NCI-H446 (cell line): ENCODE results near the gene EVI5.

Experiments used
- DNase-seq, 2 experiments: peaks; one replicate each; lab custom pipeline; 2025; lab: John Stamatoyannopoulos, UW

The EVI5 gene

GRCh38 chr1:92483610-92484471 is 301.1 kb downstream of the EVI5 start:
- no peak for DNase-seq

GRCh38 chr1:92482665-92483609 is 302.0 kb downstream of the EVI5 start:
- DNase-seq = no peak

DNA sequence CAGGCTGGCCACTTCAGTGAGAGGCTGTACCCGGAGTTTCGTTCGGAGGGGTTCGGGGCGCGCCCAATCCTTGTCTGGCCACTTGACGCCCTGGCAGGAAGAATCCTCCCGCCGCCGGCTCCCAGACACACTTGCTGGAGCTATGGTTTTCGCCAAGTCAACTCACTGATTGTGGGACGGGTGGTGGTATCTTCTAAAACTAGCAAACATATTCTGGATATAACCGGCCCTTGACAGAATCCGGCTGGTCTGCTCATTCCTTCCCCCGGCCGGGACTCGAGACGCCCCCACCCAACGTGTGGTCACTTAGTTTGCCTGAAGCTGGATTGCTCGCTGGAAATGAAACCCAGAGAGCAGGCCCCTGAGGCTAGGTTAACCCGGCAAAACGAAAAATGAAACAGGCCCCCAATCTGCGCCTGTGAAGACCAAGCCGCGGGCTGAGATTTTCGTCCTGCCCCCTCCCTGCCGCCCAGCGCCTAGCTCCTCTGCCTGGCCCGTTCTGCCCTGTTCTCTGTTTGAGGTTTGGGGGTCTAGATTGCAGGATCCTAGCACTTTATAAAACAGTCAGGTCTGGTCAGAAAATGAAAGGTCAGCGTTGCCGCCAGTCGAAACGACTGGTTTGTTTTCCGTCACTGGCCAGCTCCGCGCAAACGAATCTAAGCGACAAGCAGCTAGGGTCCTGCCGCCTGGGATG is 302.8 kb downstream of the EVI5 start:
- DNase-seq = no peak

DNA sequence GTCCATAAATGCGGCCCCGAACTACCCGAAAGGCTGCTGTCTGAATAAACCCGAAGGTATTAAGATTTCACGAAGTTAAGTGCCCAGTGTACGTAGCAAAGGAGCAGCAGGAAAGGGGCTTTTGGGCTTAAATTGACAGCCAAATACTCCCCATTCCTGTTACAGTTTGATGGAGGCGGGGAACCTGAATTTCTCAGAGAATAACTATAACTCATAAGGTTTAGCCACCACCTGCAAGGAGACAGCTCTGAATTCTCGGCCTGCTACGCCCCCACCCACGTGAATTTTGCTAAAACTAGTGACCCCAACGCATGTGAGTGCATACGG is 303.3 kb downstream of the EVI5 start:
- DNase-seq = no peak

DNA sequence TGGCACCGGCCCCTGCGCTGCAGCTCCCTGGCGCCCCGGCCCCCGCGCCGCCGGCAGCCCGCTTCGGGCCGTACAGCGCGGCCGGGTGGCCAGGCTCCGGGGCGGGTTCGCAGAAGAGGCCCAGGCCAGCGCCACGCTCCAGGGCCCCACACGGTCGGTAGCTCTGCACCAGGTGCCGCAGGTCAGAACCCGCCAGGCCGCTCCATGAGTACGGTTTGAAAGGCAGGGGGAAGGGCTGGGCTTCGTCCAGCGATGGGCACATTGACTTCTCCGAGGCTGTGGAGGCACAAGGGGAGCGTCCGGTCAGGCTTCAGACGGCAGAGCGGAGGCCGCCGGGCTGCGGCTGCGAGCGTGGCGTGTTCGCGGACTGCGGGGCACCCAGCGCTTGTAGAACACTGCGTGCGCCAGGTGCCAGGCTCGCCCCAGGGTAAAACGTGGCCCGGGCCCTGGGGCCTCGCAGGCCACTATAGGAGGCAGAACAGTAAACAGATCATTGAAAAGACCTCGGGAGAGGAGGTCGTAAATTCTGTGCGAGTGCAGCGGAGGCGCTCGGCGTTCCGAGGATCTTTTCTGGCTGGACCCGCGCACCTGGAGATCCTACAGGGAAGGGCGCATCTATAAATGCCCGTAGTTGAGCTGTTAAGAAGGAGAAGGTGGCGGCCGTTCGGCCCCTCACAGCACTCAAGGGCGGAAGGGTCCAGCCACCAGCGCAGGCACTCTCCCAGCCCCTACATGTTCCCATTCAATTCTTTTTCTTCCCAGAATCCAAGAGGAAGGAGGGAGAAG is 303.9 kb downstream of the EVI5 start:
- no peak for DNase-seq

GRCh38 chr1:92480200-92480812 is 304.6 kb downstream of the EVI5 start:
- no peak for DNase-seq

- DNase-seq = no peak
These were observed 305.3 kb downstream of the EVI5 start for GRCh38 chr1:92479587-92479986.

- DNase-seq = no peak
These were observed 306.5 kb downstream of the EVI5 start for GRCh38 chr1:92478393-92478792.

- no peak for DNase-seq
These were observed 308.8 kb downstream of the EVI5 start for GRCh38 chr1:92476071-92476631.

DNA sequence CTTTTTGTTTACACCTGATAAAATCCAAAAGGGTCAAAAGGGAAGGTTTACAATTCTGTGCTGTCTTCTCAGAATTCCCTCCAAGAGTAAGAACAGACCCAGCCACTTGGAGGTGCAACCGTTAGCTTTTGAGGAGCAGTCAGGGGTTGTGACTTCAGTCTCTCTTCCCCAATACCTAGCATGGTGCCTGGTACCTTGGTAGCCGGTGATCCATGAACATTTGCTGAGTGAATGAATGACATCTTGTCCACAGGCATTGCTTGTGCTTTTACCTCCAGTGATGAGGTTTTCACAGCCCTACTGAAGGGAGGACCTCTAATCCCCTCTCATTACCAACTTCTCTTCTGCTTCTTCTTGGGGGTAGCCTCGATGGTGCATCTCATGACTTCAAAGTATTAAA is 309.9 kb downstream of the EVI5 start:
- DNase-seq = no peak

DNA sequence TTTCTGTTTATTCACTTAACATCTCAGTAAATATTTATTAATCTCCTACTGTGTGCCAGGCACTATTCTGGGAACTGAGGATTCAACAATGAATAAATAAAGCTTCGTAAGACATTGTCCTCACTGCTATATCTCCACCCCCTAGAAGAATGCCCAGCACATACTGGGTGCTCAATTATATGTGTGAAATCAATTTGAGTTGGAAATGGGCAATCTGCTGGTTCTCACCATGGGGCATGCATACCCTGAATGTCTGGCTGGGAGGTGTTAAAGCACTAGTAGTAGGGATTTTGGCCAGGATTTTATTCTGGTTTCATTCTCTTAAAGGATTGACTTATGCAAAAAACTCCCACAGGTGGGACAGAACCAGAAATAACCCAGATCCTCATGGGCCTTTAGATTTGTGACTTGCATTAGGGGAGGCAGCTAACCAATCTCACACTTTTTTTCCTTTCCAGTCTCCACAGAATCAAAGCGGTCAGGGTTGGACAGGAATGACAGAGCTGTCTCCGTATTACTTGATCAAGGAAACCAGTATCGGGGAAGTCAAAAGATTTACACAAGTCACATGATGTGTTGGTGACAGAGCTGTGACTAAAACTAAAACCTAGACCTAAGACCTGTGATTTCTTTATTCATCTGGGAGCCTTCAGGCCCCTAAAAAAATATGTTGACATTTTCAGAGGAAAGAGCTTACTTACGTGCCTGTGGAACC is 311.0 kb downstream of the EVI5 start:
- no peak for DNase-seq

- DNase-seq = no peak
These were observed 314.7 kb downstream of the EVI5 start for GRCh38 chr1:92470216-92470615.

GRCh38 chr1:92466683-92467352 is 318.1 kb downstream of the EVI5 start:
- DNase-seq = no peak

GRCh38 chr1:92465256-92465647 is 319.7 kb downstream of the EVI5 start:
- DNase-seq = no peak

DNA sequence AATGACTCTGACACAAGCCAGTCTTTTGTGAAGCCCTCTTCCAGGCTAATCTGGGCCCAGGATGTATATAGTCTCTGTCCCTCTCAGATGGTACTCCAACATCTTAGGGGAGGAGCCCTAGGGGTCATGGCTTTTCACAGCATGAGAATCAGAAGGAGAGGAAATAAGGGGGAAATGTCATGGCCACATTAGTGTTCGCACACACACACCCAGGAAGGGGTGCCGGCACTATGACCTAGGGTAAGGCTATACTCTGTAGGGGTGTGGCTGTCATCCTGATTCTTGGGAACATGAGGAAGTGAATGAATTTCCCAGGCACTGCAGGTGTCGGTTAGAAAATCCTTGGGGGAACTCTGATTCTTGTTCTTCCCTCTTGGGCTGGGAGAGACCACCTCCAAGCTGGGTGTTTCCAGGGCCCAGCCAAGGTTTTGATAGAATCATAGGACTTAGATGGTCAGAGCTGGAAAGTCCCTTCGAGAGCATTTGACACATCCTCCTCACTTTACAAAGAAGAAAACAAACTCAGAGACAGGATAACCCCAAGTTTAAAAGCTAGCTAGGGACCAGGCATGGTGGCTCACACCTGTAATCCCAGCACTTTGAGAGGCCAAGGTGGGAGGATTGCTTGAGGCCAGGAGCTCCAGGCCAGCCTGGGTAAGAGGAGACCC is 320.2 kb downstream of the EVI5 start:
- DNase-seq = no peak

DNA sequence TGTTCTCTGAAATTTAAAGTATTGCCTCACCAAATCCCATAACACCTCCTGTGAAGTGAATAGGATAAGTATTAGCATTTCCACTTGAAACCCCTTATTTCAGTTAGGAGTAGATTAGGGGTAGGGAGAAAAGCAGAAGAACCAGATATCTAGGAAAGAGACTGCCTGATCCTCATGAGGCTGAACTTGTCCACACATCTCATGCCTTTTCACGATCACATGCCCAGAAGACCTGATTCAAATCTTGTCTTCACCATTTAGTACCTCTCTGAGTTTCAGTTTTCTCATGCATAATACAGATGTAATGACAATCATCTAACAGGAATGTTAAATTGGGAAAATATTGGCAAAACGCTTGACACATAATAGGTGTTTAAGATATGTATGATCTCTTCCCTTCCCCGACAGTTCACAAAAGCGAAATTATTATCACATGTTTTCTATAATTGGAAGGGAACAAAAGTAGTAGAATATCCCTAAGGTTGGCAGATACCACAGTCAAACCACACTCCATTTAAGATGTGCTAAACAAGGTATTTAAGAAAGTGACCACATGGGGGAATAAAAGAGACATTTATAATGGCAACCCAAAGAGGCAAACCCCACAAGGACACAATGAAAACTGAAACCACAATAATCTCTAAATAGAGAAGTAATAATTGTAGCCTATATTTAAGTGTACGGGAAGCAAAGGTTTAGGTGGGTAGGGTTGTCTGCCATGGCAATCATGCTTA is 323.4 kb downstream of the EVI5 start:
- no peak for DNase-seq

DNA sequence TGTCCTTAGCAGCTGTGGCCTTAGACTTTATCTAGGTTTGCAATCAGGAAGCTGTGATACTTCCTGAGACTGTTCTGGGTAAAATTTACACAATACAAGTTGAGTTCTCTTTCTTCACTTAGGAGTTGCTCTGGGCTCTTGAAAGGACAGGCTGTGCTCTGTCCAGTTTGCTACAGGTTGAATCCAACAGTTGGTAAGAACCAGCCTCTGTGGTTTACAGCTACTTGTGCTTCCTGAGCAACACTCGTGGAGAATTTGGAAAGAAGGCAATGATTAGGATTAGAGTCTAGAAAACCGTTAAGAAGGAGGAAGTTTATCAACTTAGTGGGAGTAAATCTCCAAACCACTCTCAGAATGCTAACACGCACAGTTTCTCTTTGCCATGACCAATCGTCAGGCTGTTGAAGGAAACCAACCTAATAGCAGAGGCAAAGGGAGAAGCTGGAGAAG is 325.0 kb downstream of the EVI5 start:
- DNase-seq = no peak
